HL-60 (cell line): Measurements from ENCODE around the gene PTEN.

Experiments
- DNase-seq, 2 experiments: peaks; one replicate each; pipeline ENCODE4 v3.0.0-alpha.2; 2010 to 2020; ENCODE audit warnings: low read depth in 1 of 2, low spot score in 1 of 2
- H3K27ac ChIP-seq: fragments of 250-450 bp; sonication (Bioruptor Pico); replicated peaks from 2 replicates; pipeline ENCODE4 v1.5.1; 2020; ENCODE audit warnings: mild to moderate bottlenecking, moderate library complexity
- H3K27me3 ChIP-seq: fragments of 250-450 bp; sonication (Bioruptor Pico); 2 replicates; pipeline ENCODE4 v1.5.1; 2021; ENCODE audit warnings: mild to moderate bottlenecking, moderate library complexity; ENCODE audit not compliant: insufficient read depth, poor library complexity, severe bottlenecking
- H3K4me3 ChIP-seq: replicated peaks from 2 replicates; pipeline ENCODE4 v1.5.1; 2011; ENCODE audit warnings: mild to moderate bottlenecking, control low read depth, low read length; ENCODE audit not compliant: insufficient read depth
- GABPA ChIP-seq: IDR thresholded peaks from 2 replicates; pipeline ENCODE4 v1.6.1; 2012; ENCODE audit warnings: low read depth
- POLR2AphosphoS5 ChIP-seq: IDR thresholded peaks from 2 replicates; pipeline ENCODE4 v1.6.1; 2012; ENCODE audit warnings: low read depth
- SPI1 ChIP-seq: IDR thresholded peaks from 2 replicates; pipeline ENCODE4 v1.6.1; 2012; ENCODE audit warnings: low read depth, mild to moderate bottlenecking, borderline replicate concordance
- TF ChIP-seq, protein P1 (sequence below): IDR thresholded peaks from one replicate; pipeline ENCODE4 v1.5.1; 2011; ENCODE audit warnings: low read length, control low read depth, inconsistent platforms; ENCODE audit not compliant: insufficient read depth
- TF ChIP-seq, protein P2 (sequence below): IDR thresholded peaks from 2 replicates; pipeline ENCODE4 v1.6.1; 2012; ENCODE audit warnings: low read depth; ENCODE audit not compliant: insufficient replicate concordance

The PTEN gene

DNA sequence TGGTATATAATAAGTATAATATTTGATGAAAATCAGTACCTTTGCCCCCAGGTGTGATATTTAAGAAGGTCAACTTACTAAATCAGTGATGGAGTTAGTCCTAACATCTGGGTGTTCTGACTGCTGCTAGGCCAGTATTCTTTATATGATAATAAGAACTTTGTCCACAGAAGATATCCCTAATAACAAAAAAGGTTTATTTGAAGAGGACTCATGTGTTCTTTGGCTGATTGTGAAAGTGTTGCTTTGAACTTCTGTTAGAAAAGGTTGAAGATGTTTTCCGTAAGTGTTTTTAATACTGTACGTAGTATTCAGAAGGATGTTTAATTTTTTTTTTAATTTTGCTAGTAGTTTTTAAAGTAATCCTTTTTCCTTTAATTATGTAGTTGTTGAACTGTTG is 10.2 kb downstream of the PTEN start:
- Histone ChIP-seq H3K4me3 (no peak overlapping the region), H3K27me3 (no peaks in the 10 kb centered on the region), H3K27ac (no peak overlapping the region)
- no peak for DNase-seq
- TF ChIP-seq, protein P1, sequence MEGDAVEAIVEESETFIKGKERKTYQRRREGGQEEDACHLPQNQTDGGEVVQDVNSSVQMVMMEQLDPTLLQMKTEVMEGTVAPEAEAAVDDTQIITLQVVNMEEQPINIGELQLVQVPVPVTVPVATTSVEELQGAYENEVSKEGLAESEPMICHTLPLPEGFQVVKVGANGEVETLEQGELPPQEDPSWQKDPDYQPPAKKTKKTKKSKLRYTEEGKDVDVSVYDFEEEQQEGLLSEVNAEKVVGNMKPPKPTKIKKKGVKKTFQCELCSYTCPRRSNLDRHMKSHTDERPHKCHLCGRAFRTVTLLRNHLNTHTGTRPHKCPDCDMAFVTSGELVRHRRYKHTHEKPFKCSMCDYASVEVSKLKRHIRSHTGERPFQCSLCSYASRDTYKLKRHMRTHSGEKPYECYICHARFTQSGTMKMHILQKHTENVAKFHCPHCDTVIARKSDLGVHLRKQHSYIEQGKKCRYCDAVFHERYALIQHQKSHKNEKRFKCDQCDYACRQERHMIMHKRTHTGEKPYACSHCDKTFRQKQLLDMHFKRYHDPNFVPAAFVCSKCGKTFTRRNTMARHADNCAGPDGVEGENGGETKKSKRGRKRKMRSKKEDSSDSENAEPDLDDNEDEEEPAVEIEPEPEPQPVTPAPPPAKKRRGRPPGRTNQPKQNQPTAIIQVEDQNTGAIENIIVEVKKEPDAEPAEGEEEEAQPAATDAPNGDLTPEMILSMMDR, result no peak
- TF ChIP-seq SPI1 (no peak), POLR2AphosphoS5 (no peak), GABPA (no peak)
- TF ChIP-seq, protein P2, sequence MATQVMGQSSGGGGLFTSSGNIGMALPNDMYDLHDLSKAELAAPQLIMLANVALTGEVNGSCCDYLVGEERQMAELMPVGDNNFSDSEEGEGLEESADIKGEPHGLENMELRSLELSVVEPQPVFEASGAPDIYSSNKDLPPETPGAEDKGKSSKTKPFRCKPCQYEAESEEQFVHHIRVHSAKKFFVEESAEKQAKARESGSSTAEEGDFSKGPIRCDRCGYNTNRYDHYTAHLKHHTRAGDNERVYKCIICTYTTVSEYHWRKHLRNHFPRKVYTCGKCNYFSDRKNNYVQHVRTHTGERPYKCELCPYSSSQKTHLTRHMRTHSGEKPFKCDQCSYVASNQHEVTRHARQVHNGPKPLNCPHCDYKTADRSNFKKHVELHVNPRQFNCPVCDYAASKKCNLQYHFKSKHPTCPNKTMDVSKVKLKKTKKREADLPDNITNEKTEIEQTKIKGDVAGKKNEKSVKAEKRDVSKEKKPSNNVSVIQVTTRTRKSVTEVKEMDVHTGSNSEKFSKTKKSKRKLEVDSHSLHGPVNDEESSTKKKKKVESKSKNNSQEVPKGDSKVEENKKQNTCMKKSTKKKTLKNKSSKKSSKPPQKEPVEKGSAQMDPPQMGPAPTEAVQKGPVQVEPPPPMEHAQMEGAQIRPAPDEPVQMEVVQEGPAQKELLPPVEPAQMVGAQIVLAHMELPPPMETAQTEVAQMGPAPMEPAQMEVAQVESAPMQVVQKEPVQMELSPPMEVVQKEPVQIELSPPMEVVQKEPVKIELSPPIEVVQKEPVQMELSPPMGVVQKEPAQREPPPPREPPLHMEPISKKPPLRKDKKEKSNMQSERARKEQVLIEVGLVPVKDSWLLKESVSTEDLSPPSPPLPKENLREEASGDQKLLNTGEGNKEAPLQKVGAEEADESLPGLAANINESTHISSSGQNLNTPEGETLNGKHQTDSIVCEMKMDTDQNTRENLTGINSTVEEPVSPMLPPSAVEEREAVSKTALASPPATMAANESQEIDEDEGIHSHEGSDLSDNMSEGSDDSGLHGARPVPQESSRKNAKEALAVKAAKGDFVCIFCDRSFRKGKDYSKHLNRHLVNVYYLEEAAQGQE, result no peak

DNA sequence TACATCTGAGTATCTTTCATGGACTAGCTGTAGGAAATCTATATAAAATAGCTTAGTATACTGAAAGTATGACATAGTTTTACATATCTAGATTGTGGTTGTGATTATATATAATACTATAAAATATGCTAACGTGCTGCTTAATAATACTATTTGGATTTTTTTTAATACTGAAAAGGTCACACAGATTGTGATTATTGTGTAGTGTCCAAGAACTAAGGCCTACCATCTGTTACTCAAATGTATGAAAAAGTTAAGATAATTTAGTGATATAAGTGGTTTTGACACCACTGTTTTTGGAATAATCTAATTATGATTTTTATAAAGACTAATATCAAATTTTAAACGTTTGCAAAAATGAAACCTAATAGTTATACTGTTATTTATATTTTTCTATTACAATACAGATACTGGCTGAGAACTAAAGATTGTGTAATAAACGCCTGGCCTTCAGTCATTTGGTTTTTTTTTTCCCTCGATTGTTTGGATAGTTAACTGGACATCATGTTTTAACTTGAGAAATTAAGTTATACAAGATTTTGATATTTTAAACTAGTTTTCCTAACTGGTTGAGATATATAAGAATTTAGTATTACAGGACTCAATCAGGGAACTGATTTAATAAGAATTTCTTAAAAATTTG is 12.6 kb downstream of the PTEN start:
- TF ChIP-seq SPI1, result no peak
- TF ChIP-seq POLR2AphosphoS5, result no peak
- TF ChIP-seq, protein P2, result no peak
- TF ChIP-seq GABPA, result no peak
- TF ChIP-seq, protein P1, result no peak
- no peak overlapping the region for H3K4me3 ChIP-seq
- no peaks in the 10 kb centered on the region for H3K27me3 ChIP-seq
- no peak overlapping the region for H3K27ac ChIP-seq
- DNase-seq, result no peak

DNA sequence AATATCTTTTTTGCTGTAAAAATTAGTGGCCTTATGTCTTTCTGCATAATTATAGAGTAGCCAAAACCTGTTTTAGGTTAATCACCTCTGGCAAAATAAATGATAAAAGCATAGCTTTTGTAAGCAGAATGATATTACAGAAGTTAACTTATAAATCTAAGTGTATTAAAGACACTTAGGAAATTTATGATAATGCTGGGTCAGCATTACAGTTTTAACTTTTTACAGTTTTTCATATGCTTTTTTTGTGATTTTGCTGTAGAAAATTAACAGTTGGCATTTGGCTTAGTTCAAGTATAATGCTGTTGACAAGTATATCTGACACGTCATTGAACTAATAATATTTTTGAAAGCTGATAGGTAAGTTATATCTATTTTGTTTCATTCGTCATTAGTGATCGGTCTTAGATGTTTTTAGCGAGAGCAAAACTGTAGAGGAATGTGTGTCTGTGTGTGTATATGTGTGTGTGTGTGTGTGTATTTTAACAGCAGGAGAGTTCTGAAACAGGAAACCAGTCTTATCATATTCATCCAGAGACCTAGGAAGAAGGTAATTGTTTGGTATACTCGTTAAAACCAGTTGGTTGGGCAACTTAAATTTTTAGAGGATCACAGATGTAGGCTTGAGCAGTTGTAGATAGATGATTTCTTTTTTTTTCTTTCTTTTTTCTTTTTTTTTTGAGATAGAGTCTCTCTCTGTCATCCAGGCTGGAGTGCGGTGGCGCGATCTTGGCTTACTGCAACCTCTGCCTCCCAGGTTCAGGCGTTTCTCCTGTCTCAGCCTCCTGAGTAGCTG is 15.4 kb downstream of the PTEN start:
- no peak overlapping the region for H3K4me3 ChIP-seq
- no peak for DNase-seq
- no peak overlapping the region for H3K27ac ChIP-seq
- H3K27me3 ChIP-seq, result no peaks in the 10 kb centered on the region
- TF ChIP-seq, protein P2, result no peak
- TF ChIP-seq POLR2AphosphoS5 (no peak), SPI1 (no peak), GABPA (no peak)
- TF ChIP-seq, protein P1, result no peak
